GM13977 (cell line): Measurements from ENCODE around the gene IFTAP.

ENCODE experiments used
- DNase-seq: peaks from one replicate; pipeline ENCODE4 v3.0.0; 2012; ENCODE audit warnings: low spot score
- CTCF ChIP-seq: IDR thresholded peaks from 2 replicates; pipeline ENCODE4 v1.5.1; 2012; ENCODE audit warnings: mild to moderate bottlenecking, control low read depth; ENCODE audit not compliant: insufficient read depth; ENCODE audit errors: extremely low read depth, missing control alignments
- in situ Hi-C: fragments of 300-500 bp; cut with MboI; formaldehyde crosslinking; loops from one replicate; pipeline ENCODE4 v1.12.0; 2022; ENCODE audit warnings: low sequenced_read_pairs, low pct_unique_long_range_greater_than_20kb, mixed read lengths, inconsistent platforms; ENCODE audit not compliant: unreplicated experiment

Gene IFTAP

GRCh38 chr11:36618363-36619047, 24.2 kb downstream of the IFTAP start:
- in situ Hi-C loops, result no loop called here
- DNase-seq, result no peak
- TF ChIP-seq CTCF, result no peak

GRCh38 chr11:36619502-36619901, 25.2 kb downstream of the IFTAP start:
- no peak for DNase-seq

GRCh38 chr11:36620246-36620645, 25.9 kb downstream of the IFTAP start:
- in situ Hi-C loops, result no loop called here
- TF ChIP-seq CTCF, result no peak
- no peak for DNase-seq

More at GRCh38 chr11:36619502-36619901, 25.2 kb downstream of the IFTAP start:
- TF ChIP-seq CTCF, result no peak
- in situ Hi-C loops, result no loop called here

- in situ Hi-C loops, result no loop called here
- DNase-seq, result peak; percentile 13
- peak; percentile 41 for TF ChIP-seq CTCF
Measured at GRCh38 chr11:36622431-36623136, 28.3 kb downstream of the IFTAP start.

- in situ Hi-C loops, result no loop called here
- TF ChIP-seq CTCF, result no peak
Measured at GRCh38 chr11:36623494-36623893, 29.2 kb downstream of the IFTAP start.

GRCh38 chr11:36627006-36627405, 32.7 kb downstream of the IFTAP start:
- no peak for DNase-seq
- no peak for TF ChIP-seq CTCF
- in situ Hi-C loops, result no loop called here

More at GRCh38 chr11:36623494-36623893, 29.2 kb downstream of the IFTAP start:
- DNase-seq, result no peak
